ENCODE measurements around the gene GALNT18. TPM values are rescaled to one million over a fixed set of nuclear protein-coding genes. Genes with fewer than 3 reads are reported as not detected.

Gene GALNT18
- total RNA-seq, 3 donors from 2014 or later (not counting 1 experiment from before 2014, with no cell fraction given), result 0.18 to 0.42 (median 0.38) TPM

DNA sequence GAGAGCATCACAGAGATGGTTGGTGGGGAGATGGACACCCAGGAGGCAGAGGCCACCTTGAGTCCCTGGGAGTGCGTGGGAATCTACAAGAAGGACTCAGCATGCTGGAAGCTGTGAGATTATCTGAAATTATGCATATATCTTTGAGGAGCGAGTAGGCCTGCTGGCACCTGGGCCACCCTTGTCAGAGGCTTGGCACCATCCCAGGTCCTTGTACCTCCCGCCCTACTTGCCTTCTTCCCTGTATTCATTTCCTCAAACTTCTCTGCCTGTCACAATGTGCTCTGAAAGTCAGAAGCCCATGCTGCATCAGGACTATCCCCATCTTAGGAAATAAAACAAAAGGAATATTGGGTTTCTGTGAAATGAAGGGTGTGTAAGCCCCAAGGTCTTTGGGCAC is 135.8 kb downstream of the GALNT18 start:
- H3K36me3 Mint-ChIP-seq, result no peaks in the 10 kb centered on the region
- 72% methylated on average over 3 of the region's 3 CpGs for WGBS (ENCODE audit: insufficient coverage)
- DNase-seq (no peak), ATAC-seq (no peak)
- intact Hi-C loops (cut with micrococcal nuclease), result no loop called here
- Histone ChIP-seq H3K9me3 (ENCODE audit: control insufficient read depth, insufficient read depth, low read length) (no peaks in the 10 kb centered on the region), H3K27me3 (ENCODE audit: control insufficient read depth, insufficient read depth, low read length) (no peaks in the 10 kb centered on the region), H3K36me3 (ENCODE audit: control insufficient read depth, insufficient read depth, low read length) (no peaks in the 10 kb centered on the region), H3K4me3 (ENCODE audit: low read length) (no peak overlapping the region), H3K4me1 (ENCODE audit: control insufficient read depth, insufficient read depth, low read length) (no peaks in the 10 kb centered on the region), H3K27ac (ENCODE audit: low read length) (no peak overlapping the region)
- TF ChIP-seq, protein P1, sequence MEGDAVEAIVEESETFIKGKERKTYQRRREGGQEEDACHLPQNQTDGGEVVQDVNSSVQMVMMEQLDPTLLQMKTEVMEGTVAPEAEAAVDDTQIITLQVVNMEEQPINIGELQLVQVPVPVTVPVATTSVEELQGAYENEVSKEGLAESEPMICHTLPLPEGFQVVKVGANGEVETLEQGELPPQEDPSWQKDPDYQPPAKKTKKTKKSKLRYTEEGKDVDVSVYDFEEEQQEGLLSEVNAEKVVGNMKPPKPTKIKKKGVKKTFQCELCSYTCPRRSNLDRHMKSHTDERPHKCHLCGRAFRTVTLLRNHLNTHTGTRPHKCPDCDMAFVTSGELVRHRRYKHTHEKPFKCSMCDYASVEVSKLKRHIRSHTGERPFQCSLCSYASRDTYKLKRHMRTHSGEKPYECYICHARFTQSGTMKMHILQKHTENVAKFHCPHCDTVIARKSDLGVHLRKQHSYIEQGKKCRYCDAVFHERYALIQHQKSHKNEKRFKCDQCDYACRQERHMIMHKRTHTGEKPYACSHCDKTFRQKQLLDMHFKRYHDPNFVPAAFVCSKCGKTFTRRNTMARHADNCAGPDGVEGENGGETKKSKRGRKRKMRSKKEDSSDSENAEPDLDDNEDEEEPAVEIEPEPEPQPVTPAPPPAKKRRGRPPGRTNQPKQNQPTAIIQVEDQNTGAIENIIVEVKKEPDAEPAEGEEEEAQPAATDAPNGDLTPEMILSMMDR (IDR thresholded peaks at IDR 0.05), result no peak
- no peaks in the 10 kb centered on the region for H3K9me3 Mint-ChIP-seq
- no peaks in the 10 kb centered on the region for H3K4me1 Mint-ChIP-seq
- H3K4me3 Mint-ChIP-seq, result no peak overlapping the region
- peaks cover 0 to 2% of the 10 kb centered on the region in 2 donors for H3K27me3 Mint-ChIP-seq (ENCODE audit: low read depth in 2 of 2)
- no peak overlapping the region for H3K27ac Mint-ChIP-seq

DNA sequence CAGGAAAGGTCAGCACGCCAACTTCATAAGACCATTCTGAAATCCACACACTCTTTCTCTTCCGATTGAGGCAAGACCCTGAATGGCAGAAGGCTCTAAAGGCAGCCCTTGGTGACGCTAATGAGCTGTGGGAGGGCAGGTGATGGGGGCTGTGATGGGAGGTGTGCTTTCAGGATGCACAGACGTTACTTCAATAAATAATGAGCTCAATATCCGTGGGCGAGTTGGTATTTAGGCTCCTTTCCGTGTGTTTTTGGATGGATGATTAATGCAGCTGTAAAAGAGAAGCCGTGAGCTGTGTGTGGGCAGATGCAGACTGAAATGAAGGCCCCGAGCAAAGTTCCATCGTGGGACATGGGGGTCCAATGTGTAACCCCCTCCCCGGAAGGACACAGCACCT is 138.2 kb downstream of the GALNT18 start:
- DNase-seq (no peak), ATAC-seq (no peak)
- no peaks in the 10 kb centered on the region for H3K27me3 ChIP-seq (ENCODE audit: control insufficient read depth, insufficient read depth, low read length)
- no peak overlapping the region for H3K27ac ChIP-seq (ENCODE audit: low read length)
- H3K9me3 ChIP-seq (ENCODE audit: control insufficient read depth, insufficient read depth, low read length), result no peaks in the 10 kb centered on the region
- no peaks in the 10 kb centered on the region for H3K4me1 ChIP-seq (ENCODE audit: control insufficient read depth, insufficient read depth, low read length)
- no peak overlapping the region for H3K4me3 ChIP-seq (ENCODE audit: low read length)
- Mint-ChIP-seq H3K9me3 (no peaks in the 10 kb centered on the region), H3K27me3 (ENCODE audit: low read depth in 2 of 2) (peaks cover 0 to 3% of the 10 kb centered on the region in 2 donors), H3K4me3 (no peak overlapping the region), H3K4me1 (no peaks in the 10 kb centered on the region), H3K36me3 (no peaks in the 10 kb centered on the region), H3K27ac (no peak overlapping the region)
- intact Hi-C loops (cut with micrococcal nuclease), result no loop called here
- WGBS (ENCODE audit: insufficient coverage), result 85% methylated on average over 11 of the region's 11 CpGs
- TF ChIP-seq, protein P1 (IDR thresholded peaks at IDR 0.05), result no peak
- H3K36me3 ChIP-seq (ENCODE audit: control insufficient read depth, insufficient read depth, low read length), result no peaks in the 10 kb centered on the region

DNA sequence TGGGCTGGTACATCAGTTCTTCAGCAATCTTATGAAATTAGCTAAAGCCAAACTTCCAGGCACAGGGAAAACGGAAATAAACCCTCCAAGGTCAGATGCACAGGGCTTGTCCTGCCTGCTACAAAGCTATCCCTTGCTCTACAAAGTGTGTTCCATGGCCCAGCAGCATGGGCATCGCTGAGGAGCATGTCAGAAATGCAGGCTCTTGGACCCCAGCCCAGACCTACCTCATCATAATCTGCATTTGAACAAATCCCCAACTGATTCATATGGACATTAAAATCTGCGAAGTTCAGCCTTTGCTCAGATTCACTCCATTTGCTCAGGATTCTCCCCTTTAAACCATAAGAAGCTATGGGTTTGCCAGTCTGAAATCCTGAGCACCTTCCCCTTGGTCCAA is 139.1 kb downstream of the GALNT18 start:
- WGBS (ENCODE audit: insufficient coverage), result 54% methylated on average over 3 of the region's 3 CpGs
- ATAC-seq (no peak), DNase-seq (no peak)
- intact Hi-C loops (cut with micrococcal nuclease), result no loop called here
- H3K9me3 Mint-ChIP-seq, result no peaks in the 10 kb centered on the region
- H3K36me3 ChIP-seq (ENCODE audit: control insufficient read depth, insufficient read depth, low read length), result no peaks in the 10 kb centered on the region
- no peaks in the 10 kb centered on the region for H3K4me1 Mint-ChIP-seq
- TF ChIP-seq, protein P1 (IDR thresholded peaks at IDR 0.05), result no peak
- H3K27me3 ChIP-seq (ENCODE audit: control insufficient read depth, insufficient read depth, low read length), result no peaks in the 10 kb centered on the region
- H3K27me3 Mint-ChIP-seq (ENCODE audit: low read depth in 2 of 2), result peaks cover 3 to 7% of the 10 kb centered on the region in 2 donors
- H3K4me3 Mint-ChIP-seq, result no peak overlapping the region
- no peak overlapping the region for H3K27ac Mint-ChIP-seq
- H3K4me3 ChIP-seq (ENCODE audit: low read length), result no peak overlapping the region
- no peaks in the 10 kb centered on the region for H3K9me3 ChIP-seq (ENCODE audit: control insufficient read depth, insufficient read depth, low read length)
- H3K4me1 ChIP-seq (ENCODE audit: control insufficient read depth, insufficient read depth, low read length), result no peaks in the 10 kb centered on the region
- no peaks in the 10 kb centered on the region for H3K36me3 Mint-ChIP-seq
- no peak overlapping the region for H3K27ac ChIP-seq (ENCODE audit: low read length)

DNA sequence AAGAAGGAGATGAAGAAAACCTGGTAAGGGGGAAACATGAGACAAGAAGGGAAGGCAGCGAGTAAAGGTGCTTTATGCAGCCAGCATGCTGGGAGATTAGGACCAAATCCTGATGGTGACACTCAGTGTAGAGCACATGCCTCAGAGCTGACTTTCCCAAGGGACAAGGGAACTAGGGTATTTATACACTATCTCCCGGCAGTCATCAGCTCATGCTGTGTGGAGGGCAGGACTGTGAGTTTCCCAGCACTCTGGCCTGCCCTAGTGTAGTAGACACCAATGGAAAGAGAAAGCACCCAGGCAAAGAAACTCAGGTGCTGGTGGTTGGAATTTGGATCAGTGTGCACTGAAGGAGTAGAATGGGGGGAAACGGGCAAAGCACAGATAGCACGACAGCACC is 140.4 kb downstream of the GALNT18 start:
- no peak overlapping the region for H3K27ac Mint-ChIP-seq
- TF ChIP-seq, protein P1 (IDR thresholded peaks at IDR 0.05), result no peak
- 85% methylated on average over 2 of the region's 4 CpGs for WGBS (ENCODE audit: insufficient coverage)
- Histone ChIP-seq H3K27me3 (ENCODE audit: control insufficient read depth, insufficient read depth, low read length) (no peaks in the 10 kb centered on the region), H3K4me1 (ENCODE audit: control insufficient read depth, insufficient read depth, low read length) (no peaks in the 10 kb centered on the region), H3K36me3 (ENCODE audit: control insufficient read depth, insufficient read depth, low read length) (no peaks in the 10 kb centered on the region), H3K27ac (ENCODE audit: low read length) (no peak overlapping the region), H3K9me3 (ENCODE audit: control insufficient read depth, insufficient read depth, low read length) (no peaks in the 10 kb centered on the region), H3K4me3 (ENCODE audit: low read length) (no peak overlapping the region)
- H3K9me3 Mint-ChIP-seq, result no peaks in the 10 kb centered on the region
- intact Hi-C loops (cut with micrococcal nuclease), result no loop called here
- H3K4me1 Mint-ChIP-seq, result no peaks in the 10 kb centered on the region
- peaks cover 3 to 16% of the 10 kb centered on the region in 2 donors for H3K27me3 Mint-ChIP-seq (ENCODE audit: low read depth in 2 of 2)
- DNase-seq (no peak), ATAC-seq (no peak)
- H3K4me3 Mint-ChIP-seq, result no peak overlapping the region
- no peaks in the 10 kb centered on the region for H3K36me3 Mint-ChIP-seq

Data from natural killer cell (primary cell).